NOMO-1 (cell line): ENCODE measurements around the gene MB.

ENCODE experiments used
- DNase-seq, 2 experiments: peaks; one replicate each; lab custom pipeline; 2025; ENCODE audit not compliant: unreplicated experiment in 2 of 2; lab: John Stamatoyannopoulos, UW

The MB gene

DNA sequence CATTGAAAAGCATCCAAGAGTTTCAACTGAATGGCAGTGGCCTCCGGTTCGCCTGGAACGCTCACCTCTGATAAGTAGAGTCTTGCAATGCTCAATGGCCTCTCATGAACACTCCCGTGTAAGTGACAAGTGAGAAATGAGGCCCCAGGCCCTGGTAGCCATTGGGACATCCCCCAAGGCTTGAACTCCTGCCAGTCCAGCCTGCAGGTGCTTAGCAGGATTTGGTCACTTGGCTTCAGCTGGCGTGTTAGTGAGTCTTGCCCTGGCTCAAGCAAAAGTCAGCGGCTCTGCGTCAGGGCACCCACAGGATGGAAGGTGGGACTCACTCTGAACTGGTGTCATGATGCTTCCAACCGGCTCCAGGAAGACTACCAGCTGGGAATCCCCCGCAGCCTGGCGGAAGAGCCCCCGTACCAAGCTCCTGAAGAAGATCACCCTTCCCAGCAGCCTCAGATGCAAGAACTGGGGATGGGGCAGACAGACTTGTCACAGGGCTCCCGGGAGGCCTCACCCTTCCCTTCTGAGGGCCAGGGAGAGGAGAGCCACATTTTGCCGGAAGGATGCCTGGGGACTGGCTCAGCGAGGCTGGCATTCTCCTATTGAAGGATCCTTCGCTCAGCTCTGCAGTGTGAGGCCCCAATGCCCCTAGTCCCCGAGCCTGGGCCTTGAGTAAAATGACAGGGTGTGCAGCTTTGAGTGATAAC lies 19.3 kb downstream of the MB start:
- DNase-seq: no peak

DNA sequence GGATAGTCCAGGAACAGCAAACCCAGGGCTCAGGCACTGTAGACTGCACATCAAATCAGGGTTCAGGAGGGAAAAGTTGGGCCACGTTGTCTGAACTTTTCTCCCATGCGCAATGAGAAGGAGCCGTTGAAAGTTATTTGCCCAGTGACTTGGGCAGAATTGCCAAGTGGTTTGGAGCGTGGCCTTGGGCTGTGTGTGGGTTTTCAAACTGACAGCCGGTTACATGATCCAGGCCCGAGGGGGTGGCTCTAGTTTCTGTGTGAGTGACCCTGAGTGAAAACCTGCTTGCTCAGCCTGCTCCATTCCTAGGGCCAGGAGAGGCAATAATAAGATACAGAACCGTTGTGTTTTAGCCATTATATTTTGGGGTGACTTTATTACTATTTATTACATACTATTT lies 20.3 kb downstream of the MB start:
- no peak for DNase-seq

GRCh38 chr22:35594686-35595085 lies 22.4 kb downstream of the MB start:
- DNase-seq: no peak

DNA sequence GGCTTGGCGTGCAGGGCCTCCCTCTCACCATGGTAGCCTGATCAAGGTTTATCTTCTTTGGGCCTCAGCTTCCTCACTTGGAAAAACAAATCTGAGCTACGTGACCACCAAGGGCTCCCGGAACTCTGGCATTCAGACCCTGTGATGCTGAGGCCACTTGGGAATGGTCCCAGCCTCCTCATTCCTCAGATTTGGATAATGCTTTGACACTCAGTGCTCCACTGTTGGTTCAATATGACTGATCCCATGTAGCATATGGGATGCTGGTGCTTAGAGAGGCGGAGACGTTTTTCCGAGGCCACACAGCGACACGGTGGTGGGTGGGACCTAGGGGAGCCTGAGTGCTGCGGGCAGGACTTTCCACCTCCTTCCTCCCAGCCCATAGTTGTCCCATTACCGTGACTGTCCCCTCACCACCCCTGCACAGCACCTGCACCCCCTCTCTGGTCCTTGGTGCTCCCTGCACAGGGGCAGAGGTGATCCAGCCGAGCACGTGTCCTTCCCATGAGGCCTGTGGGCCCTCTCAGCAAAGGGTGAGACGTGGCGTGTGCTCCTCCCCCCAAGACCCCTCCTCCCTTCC lies 23.1 kb downstream of the MB start:
- DNase-seq: no peak

DNA sequence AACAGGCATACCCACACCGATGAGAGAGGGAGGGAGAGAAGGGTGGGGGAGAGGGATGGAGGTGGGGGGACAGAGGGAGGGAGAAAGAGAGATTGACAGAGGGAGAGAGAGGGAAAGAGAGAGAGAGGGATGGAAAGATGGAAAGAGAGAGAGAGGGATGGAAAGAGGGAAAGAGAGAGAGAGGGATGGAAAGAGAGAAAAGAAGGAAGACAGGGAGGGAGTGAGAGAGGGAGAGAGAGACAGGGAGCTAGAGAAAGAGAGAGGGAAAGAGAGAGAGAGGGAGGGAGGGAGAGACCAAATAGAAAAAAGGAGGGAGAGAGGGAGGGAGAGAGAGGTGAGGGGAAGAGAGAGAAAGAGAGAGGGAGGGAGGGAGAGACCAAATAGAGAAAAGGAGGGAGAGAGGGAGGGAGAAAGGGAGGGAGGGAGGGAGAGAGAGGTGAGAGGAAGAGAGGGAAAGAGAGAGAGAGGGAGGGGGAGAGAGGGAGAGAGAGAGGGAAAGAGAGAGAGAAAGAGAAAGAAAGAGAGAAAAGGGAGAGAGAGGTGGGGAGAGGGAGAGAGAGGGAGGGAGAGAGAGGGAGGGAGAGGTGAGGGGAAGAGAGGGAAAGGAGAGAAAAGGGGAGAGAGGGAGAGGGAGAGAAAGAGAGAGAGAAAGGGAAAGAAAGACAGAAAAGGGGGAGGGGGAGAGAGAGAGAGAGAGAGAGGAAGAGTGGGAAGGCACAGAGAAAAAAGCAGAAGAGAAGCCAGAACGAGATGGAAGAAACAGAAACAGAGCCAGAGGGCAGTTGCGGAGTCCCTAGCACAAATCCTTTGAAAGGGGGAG lies 23.8 kb downstream of the MB start:
- DNase-seq: no peak

- no peak for DNase-seq
Measured at GRCh38 chr22:35592418-35592967, 24.6 kb downstream of the MB start.

- no peak for DNase-seq
Measured at GRCh38 chr22:35591714-35592417, 25.3 kb downstream of the MB start.

- DNase-seq: no peak
Measured at GRCh38 chr22:35590634-35591295, 26.4 kb downstream of the MB start.

GRCh38 chr22:35589756-35590093 lies 27.4 kb downstream of the MB start:
- no peak for DNase-seq

DNA sequence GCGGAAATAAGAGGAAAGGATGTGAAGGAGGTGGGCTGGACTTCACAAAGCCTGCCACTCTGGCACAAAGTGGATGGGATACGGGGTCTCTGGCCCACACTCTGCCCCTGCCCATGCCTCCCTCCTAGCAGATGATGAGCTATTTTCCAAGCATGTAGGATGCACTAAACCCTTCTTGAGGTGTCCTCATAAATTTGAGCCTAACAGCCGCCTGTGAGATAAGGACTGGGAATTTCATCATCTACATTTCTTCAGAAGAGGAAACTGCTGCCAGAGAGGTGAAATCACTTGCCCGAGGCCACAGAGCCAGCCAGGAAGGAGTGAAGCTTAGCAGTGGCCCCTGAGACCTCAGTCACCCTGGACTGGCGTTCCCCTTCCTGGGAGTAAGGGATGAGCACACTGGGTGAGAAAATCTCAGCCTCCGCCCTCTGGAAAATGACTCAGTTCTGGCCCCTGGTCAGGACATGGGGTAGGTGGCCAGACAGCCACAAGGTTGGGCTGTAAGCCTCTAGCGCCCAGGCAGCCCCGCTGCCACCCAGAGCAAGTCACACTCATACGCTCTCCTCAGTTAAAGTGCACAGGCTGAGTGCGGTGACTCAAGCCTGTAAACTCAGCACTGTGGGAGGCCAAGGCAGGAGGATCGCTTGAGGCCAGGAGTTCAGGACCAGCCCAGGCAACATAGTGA lies 27.9 kb downstream of the MB start:
- peak; percentile 70 to 75 for DNase-seq

GRCh38 chr22:35587896-35588295 lies 29.2 kb downstream of the MB start:
- no peak for DNase-seq

- DNase-seq: no peak
Measured at GRCh38 chr22:35587447-35587870, 29.7 kb downstream of the MB start.

DNA sequence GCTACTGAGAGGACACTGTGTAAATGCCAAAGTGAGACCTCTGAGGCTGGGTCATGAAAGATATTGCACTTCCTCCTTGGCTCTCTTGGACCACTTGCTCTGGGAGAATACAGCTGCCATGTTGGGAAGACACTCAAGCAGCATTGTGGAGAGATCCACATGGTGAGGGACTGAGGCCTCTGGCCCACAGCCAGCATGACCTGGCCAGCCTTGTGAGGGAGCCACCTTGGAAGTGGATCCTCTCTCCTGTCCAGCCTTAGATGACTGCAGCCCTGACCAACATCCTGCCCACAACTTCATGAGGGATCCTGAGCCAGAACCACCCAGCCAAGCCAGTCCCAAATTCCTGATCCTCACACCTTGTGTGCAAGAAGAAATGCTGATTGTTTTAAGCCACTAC lies 30.4 kb downstream of the MB start:
- no peak for DNase-seq

- DNase-seq: peak; percentile 40 to 42
Measured at GRCh38 chr22:35582861-35583670, 34.1 kb downstream of the MB start.

DNA sequence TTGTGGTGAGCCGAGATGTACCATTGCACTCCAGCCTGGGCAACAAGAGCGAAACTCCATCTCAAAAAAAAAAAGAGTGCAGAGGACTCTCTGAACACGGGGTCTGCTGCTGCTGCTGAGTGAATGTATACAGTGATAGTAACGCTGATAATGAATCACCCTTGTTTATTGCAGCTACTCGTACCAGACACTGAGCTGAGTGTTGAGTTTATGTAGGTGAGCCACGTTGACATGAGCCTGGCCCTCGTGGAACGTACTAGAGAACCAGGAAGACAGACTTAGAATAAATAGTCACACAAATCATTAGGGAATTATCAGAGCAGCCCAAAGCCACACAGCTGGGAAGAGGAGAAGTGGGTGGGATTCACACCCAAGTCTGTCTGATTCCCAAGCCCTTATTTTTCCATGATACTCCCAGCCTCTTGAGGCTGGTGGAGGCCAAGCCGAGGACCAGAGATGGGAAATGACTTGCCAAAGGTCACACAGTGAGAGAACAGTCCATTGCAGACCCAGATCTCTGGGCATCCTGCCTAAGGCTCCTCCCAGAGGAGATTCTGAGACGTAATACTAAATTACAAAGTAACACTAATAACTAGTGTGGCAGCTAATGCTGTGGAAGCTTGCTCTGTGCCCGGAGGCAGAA lies 34.8 kb downstream of the MB start:
- DNase-seq: no peak

GRCh38 chr22:35581023-35581413 lies 36.1 kb downstream of the MB start:
- no peak for DNase-seq

DNA sequence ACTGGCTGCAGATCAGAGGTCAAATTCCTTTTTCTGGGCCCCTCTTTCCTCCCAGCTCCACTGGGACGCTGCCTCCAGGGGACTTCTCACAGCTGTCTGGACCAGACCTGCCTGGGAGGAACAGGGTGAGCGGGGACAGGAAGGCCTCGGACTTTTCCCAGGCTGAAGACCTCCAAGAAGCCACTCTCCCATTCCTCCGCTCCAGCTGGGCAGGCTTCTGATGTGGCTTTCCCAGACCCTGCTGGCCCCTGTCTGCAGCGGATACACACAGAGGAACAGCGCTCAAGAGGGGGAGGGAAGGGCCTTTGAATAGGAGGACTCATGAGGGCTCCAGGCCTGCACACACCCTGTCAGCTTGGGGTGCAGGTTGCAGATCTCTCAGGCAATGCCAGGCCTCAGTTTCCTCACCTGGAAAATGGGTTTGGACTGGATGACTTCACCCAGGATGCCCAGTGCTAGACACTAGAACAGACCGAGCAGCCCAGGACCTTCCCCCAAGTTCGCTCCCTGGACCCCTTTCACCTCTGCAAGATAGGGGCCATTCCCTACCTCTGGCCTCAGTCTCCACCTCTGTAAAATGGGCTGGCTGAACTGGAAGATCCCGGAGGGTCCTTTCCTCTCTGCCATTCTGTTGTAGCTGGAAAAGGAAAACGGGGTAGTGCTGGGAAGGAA lies 36.6 kb downstream of the MB start:
- DNase-seq: no peak
